ENCODE measurements around the gene KLHL35.

- TF ChIP-seq CTCF (IDR thresholded peaks at IDR 0.05), result no peak
- no peak for TF ChIP-seq POLR2A (IDR thresholded peaks at IDR 0.05)
These were observed 34.9 kb upstream of the KLHL35 start for GRCh38 chr11:75467881-75468280.
